VCaP (cell line): ENCODE data around the gene LPIN1.

ENCODE experiments used
- H3K27ac ChIP-seq: fragments of 450-650 bp; 2 replicates; pipeline ENCODE4 v1.5.1; 2017
- TF ChIP-seq, protein P1 (sequence below): fragments of 450-650 bp; conservative IDR thresholded peaks from 2 replicates; pipeline ENCODE4 v1.5.1; 2017; ENCODE audit warnings: mild to moderate bottlenecking, moderate library complexity

LPIN1 gene

GRCh38 chr2:11710210-11710609, 36.2 kb upstream of the LPIN1 start:
- TF ChIP-seq, protein P1, sequence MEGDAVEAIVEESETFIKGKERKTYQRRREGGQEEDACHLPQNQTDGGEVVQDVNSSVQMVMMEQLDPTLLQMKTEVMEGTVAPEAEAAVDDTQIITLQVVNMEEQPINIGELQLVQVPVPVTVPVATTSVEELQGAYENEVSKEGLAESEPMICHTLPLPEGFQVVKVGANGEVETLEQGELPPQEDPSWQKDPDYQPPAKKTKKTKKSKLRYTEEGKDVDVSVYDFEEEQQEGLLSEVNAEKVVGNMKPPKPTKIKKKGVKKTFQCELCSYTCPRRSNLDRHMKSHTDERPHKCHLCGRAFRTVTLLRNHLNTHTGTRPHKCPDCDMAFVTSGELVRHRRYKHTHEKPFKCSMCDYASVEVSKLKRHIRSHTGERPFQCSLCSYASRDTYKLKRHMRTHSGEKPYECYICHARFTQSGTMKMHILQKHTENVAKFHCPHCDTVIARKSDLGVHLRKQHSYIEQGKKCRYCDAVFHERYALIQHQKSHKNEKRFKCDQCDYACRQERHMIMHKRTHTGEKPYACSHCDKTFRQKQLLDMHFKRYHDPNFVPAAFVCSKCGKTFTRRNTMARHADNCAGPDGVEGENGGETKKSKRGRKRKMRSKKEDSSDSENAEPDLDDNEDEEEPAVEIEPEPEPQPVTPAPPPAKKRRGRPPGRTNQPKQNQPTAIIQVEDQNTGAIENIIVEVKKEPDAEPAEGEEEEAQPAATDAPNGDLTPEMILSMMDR = no peak
- H3K27ac ChIP-seq = peak overlapping the region; percentile 37

DNA sequence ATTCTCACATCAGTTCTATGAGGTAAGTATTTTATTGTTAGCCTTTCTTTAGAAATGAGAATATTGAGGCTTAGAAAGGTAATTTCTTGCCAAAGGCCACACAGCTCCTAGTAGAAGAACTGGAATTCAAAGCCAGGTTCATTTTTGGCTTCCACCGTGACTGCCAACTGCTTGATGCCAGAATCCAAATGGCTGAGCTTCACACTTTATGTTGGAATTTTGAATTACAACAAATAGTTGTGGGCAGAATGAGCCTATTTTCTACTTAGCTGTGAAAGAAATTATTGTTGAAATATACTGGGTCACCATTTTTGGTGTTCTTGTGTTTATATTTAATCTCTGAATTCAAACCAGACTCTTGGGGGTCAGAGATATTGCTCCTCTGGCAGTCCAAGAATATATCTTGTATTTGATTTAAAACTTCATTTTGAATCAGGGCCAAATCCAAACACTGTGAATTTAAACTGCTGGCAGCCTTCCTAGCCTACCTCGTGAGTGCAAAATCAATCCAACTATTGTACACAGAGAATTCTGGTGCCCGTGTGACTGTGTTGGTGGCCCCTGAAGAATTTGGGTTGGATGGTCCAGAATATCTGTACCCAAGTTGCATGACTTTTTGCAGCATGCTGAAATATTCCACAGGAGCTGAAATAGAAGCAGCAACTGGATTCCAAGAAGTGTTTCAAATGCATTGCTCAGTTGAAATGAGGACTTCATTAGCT, 35.6 kb upstream of the LPIN1 start:
- peak overlapping the region; percentile 37 for H3K27ac ChIP-seq
- TF ChIP-seq, protein P1 = no peak

- H3K27ac ChIP-seq = peak overlapping the region; percentile 37
- TF ChIP-seq, protein P1 = no peak
Measured at GRCh38 chr2:11711354-11711716, 35.1 kb upstream of the LPIN1 start.

GRCh38 chr2:11711751-11712150, 34.7 kb upstream of the LPIN1 start:
- peak overlapping the region; percentile 37; the same call in 1 of the 2 replicates for H3K27ac ChIP-seq
- TF ChIP-seq, protein P1 = no peak

DNA sequence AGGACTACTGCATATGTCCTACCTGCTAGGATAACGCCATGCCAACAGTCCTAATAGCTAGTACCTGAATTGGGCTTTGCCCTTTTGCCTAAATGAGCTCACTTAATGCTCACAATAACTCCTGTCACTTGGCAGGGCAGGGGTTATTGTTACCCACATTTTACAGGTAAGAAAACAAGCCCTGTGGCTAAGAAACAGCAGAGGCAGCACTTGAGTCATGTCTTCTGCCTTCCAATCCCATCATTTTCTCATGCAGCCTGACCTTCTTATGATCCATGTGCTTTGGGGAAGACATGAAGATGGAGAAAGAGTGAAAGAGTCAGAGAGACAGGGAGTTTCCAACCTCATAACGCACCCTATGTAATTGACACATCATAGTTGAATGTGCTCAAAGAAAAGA, 33.6 kb upstream of the LPIN1 start:
- TF ChIP-seq, protein P1 = no peak
- H3K27ac ChIP-seq = no peak overlapping the region

GRCh38 chr2:11713815-11714214, 32.6 kb upstream of the LPIN1 start:
- TF ChIP-seq, protein P1 = no peak
- no peak overlapping the region for H3K27ac ChIP-seq

DNA sequence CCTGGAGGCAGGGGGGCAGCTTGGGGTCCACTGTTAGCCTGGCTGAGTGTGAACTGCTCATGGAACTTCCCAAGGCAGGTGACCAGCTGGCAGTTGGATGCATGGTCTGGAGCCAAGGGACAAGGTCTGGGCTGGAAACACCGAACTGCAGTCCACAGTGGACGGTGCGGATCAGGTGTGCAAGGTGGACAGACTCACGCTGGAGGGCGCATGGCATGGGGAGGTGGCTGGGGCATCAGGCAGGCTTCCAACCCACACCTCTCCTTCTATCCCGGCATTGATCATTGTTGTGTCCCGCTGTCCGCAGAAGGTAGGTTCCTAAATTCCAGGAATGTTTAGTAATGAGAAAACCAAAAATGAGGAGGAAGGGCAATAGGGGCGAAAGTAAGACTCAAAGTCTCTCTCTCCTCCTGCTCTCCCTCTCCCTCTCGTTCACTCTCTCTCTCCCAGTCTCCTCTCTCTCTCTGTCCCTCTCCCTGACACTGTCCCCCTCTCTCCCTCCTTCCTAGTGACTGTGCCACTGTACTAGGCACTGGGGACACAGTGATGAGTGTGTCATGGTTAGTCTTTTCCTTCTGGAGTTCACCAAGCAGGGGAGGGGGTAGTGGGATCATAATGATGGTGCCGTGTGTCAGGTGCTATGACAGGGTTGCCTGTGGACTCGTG, 30.3 kb upstream of the LPIN1 start:
- H3K27ac ChIP-seq = no peak overlapping the region
- TF ChIP-seq, protein P1 = no peak
